Transverse colon (tissue), 4 donors: ENCODE measurements around the gene PPDPF. TPM values are rescaled to one million over a fixed set of nuclear protein-coding genes. Genes with fewer than 3 reads are reported as not detected.

Experiments
- DNase-seq: peaks from one replicate; pipeline ENCODE4 v3.0.0-alpha.2; 2019
- H3K27ac ChIP-seq, 4 donors: fragments of 200-600 bp; sonication (generic); 2 replicates each; pipeline ENCODE4 v1.5.1; 2016 to 2018; ENCODE audit warnings: inconsistent platforms in 4 of 4
- H3K27me3 ChIP-seq: fragments of 200-600 bp; sonication (generic); 2 replicates; pipeline ENCODE4 v1.5.1; 2017; ENCODE audit warnings: inconsistent platforms
- H3K36me3 ChIP-seq, 4 donors: fragments of 200-600 bp; sonication (generic); 2 replicates each; pipeline ENCODE4 v1.5.1; 2017 to 2019; ENCODE audit warnings: inconsistent platforms in 4 of 4
- H3K4me1 ChIP-seq, 4 donors: fragments of 200-600 bp; sonication (generic); 2 replicates each; pipeline ENCODE4 v1.5.1; 2017 to 2020; ENCODE audit warnings: inconsistent platforms in 4 of 4
- H3K4me3 ChIP-seq, 4 donors: fragments of 200-600 bp; sonication (generic); 1 replicate in 1 of 4; 2 replicates in 3 of 4; pipeline versions ENCODE4 v1.5.1 to v1.6.1; 2017 to 2019; ENCODE audit warnings: inconsistent platforms in 4 of 4
- H3K9me3 ChIP-seq, 2 donors: fragments of 200-600 bp; sonication (generic); 2 replicates each; pipeline ENCODE4 v1.5.1; 2017 to 2019; ENCODE audit warnings: inconsistent platforms in 2 of 2
- CTCF ChIP-seq, 5 experiments: fragments of 200-600 bp in 3 of 5; fragments of 450-650 bp in 2 of 5; sonication (generic) in 3 of 5; IDR thresholded peaks; 1 replicate in 2 of 5; 2 replicates in 3 of 5; pipeline ENCODE4 v1.5.1; 2016 to 2017; ENCODE audit warnings: antibody characterized with exemption in 5 of 5, inconsistent platforms in 3 of 5, mild to moderate bottlenecking in 2 of 5, moderate library complexity in 1 of 5
- EP300 ChIP-seq: sonication (generic); formaldehyde crosslinking; IDR thresholded peaks from one replicate; pipeline ENCODE4 v1.6.1; 2017; ENCODE audit warnings: antibody characterized with exemption, low read depth
- POLR2A ChIP-seq: fragments of 450-650 bp; IDR thresholded peaks from one replicate; pipeline ENCODE4 v1.6.1; 2016; ENCODE audit warnings: antibody characterized with exemption, mild to moderate bottlenecking, moderate library complexity
- POLR2AphosphoS5 ChIP-seq, 3 donors: sonication (generic); formaldehyde crosslinking; IDR thresholded peaks; one replicate each; pipeline ENCODE4 v1.6.1; 2016; ENCODE audit warnings: antibody characterized with exemption in 3 of 3
- WGBS, 2 donors: methylation state at CpG; one replicate each; pipeline ENCODE4 v1.1.5; 2018; ENCODE audit warnings: low coverage in 1 of 2; 5-methylcytosine and 5-hydroxymethylcytosine counted together
- in situ Hi-C, 4 donors: fragments of 200-750 bp; cut with MboI; loops; one replicate each; pipeline versions ENCODE4 v1.15.0 to v1.15.1; 2017; ENCODE audit warnings: low sequenced_read_pairs in 3 of 4, low pct_ligation_motif_present in 1 of 4, low pct_unique_long_range_greater_than_20kb in 1 of 4
- intact Hi-C: fragments of 100-400 bp; cut with DNase I; formaldehyde crosslinking; loops from one replicate; pipeline ENCODE4 v1.15.1; 2023; ENCODE audit warnings: low total_unique reads
- total RNA-seq, 4 donors: library from RNA; depleted of rRNA; stranded (reverse); fragments of >200 nt; gene quantifications; one replicate each; pipeline ENCODE4 v1.1.0, GENCODE V29; 2016

Gene PPDPF
- total RNA-seq, 4 donors from 2014 or later: 320 to 695 (median 517) TPM

- no peak for TF ChIP-seq EP300
- no peak for TF ChIP-seq POLR2A
- no peak for TF ChIP-seq CTCF (IDR thresholded peaks at IDR 0.05)
- no peak for TF ChIP-seq POLR2AphosphoS5 (IDR thresholded peaks at IDR 0.05)
- intact Hi-C loops: no loop called here
- DNase-seq: no peak
- in situ Hi-C loops: no loop called here
- Histone ChIP-seq H3K9me3 (no peaks in the 10 kb centered on the region), H3K27ac (no peak overlapping the region), H3K27me3 (peaks cover 87% of the 10 kb centered on the region), H3K4me1 (no peaks in the 10 kb centered on the region), H3K4me3 (no peak overlapping the region), H3K36me3 (no peaks in the 10 kb centered on the region)
- WGBS, 2 donors: 91% methylated on average over 17 of the region's 17 CpGs; no CpG with 5 or more reads in 1 of the 2 donors
These were observed 34.2 kb upstream of the PPDPF start for GRCh38 chr20:63486300-63486855.

- intact Hi-C loops: no loop called here
These were observed 33.3 kb upstream of the PPDPF start for GRCh38 chr20:63487116-63487764.

GRCh38 chr20:63487781-63488241, 32.8 kb upstream of the PPDPF start:
- H3K4me1 ChIP-seq: no peaks in the 10 kb centered on the region
- H3K9me3 ChIP-seq: no peaks in the 10 kb centered on the region
- H3K4me3 ChIP-seq: no peak overlapping the region
- peaks cover 73% of the 10 kb centered on the region for H3K27me3 ChIP-seq
- DNase-seq: no peak
- no peaks in the 10 kb centered on the region for H3K36me3 ChIP-seq
- no peak overlapping the region for H3K27ac ChIP-seq
- 22% methylated on average over 13 of the region's 40 CpGs; no CpG with 5 or more reads in 1 of the 2 donors for WGBS, 2 donors
- TF ChIP-seq POLR2AphosphoS5 (IDR thresholded peaks at IDR 0.05): no peak
- no peak for TF ChIP-seq EP300
- TF ChIP-seq POLR2A: no peak
- no peak for TF ChIP-seq CTCF (IDR thresholded peaks at IDR 0.05)
- in situ Hi-C loops: no loop called here
- intact Hi-C loops: no loop called here

More at GRCh38 chr20:63487116-63487764, 33.3 kb upstream of the PPDPF start:
- Histone ChIP-seq H3K27me3 (peaks cover 79% of the 10 kb centered on the region), H3K9me3 (no peaks in the 10 kb centered on the region), H3K36me3 (no peaks in the 10 kb centered on the region), H3K27ac (no peak overlapping the region), H3K4me1 (no peaks in the 10 kb centered on the region), H3K4me3 (no peak overlapping the region)
- in situ Hi-C loops: no loop called here
- WGBS, 2 donors: 54 to 67% methylated on average over 1 to 13 of the region's 14 CpGs
- DNase-seq: no peak
- no peak for TF ChIP-seq POLR2A
- TF ChIP-seq EP300: no peak
- TF ChIP-seq POLR2AphosphoS5 (IDR thresholded peaks at IDR 0.05): no peak
- TF ChIP-seq CTCF (IDR thresholded peaks at IDR 0.05): no peak

- Histone ChIP-seq H3K4me3 (no peak overlapping the region), H3K27ac (no peak overlapping the region), H3K36me3 (no peaks in the 10 kb centered on the region), H3K4me1 (no peaks in the 10 kb centered on the region), H3K9me3 (no peaks in the 10 kb centered on the region), H3K27me3 (peaks cover 66% of the 10 kb centered on the region)
- in situ Hi-C loops (no loop called here), intact Hi-C loops (no loop called here)
- no peak for TF ChIP-seq CTCF (IDR thresholded peaks at IDR 0.05)
- no peak for TF ChIP-seq POLR2A
- no peak for TF ChIP-seq POLR2AphosphoS5 (IDR thresholded peaks at IDR 0.05)
- TF ChIP-seq EP300: no peak
- DNase-seq: no peak
- 29% methylated on average over 69 of the region's 83 CpGs; no CpG with 5 or more reads in 1 of the 2 donors for WGBS, 2 donors
These were observed 32.0 kb upstream of the PPDPF start for GRCh38 chr20:63488315-63489251.
